A673 (cell line): ENCODE data around the gene PRKG1. TPM values are rescaled to one million over a fixed set of nuclear protein-coding genes. Genes with fewer than 3 reads are reported as not detected.

Source experiments
- BruUV-seq: library from RNA; stranded (reverse); fragments of 400-500 nt; replicated peaks from 2 replicates; lab custom pipeline; 2021; lab: Mats Ljungman, UMichigan
- CTCF ChIA-PET: fragments of 300-600 bp; sonication (Branson Sonifier 250); formaldehyde crosslinking; loops from one replicate; lab custom pipeline; 2022; ENCODE audit warnings: antibody characterized with exemption; lab: Charles Lee
- POLR2A ChIA-PET: fragments of 300-600 bp; sonication (Branson Sonifier 250); formaldehyde crosslinking; loops from one replicate; lab custom pipeline; 2022; ENCODE audit warnings: antibody characterized with exemption; ENCODE audit not compliant: low non-redundant PET; lab: Charles Lee
- DNase-seq: peaks from one replicate; pipeline ENCODE4 v3.0.0-alpha.2; 2015; ENCODE audit warnings: low spot score
- H3K27ac ChIP-seq: fragments of 200-600 bp; sonication (generic); 2 replicates; pipeline ENCODE4 v1.5.1; 2016; ENCODE audit warnings: mixed run types, low read depth, mild to moderate bottlenecking, mixed read lengths, antibody characterized with exemption, low read length; ENCODE audit not compliant: poor library complexity, severe bottlenecking
- H3K27me3 ChIP-seq: fragments of 200-600 bp; sonication (generic); replicated peaks from 2 replicates; pipeline ENCODE4 v1.6.1; 2017; ENCODE audit warnings: mixed run types, low read depth, mild to moderate bottlenecking, mixed read lengths, antibody characterized with exemption, low read length; ENCODE audit not compliant: insufficient read depth, poor library complexity
- H3K36me3 ChIP-seq: fragments of 200-600 bp; sonication (generic); 2 replicates; pipeline ENCODE4 v1.6.1; 2016; ENCODE audit warnings: mixed run types, mild to moderate bottlenecking, mixed read lengths, antibody characterized with exemption, low read length; ENCODE audit not compliant: insufficient read depth, poor library complexity, severe bottlenecking
- H3K4me1 ChIP-seq: fragments of 200-600 bp; sonication (generic); 2 replicates; pipeline ENCODE4 v1.6.1; 2017; ENCODE audit warnings: mixed run types, mild to moderate bottlenecking, mixed read lengths, antibody characterized with exemption, low read length; ENCODE audit not compliant: insufficient read depth, poor library complexity, severe bottlenecking
- H3K4me3 ChIP-seq: fragments of 200-600 bp; sonication (generic); 2 replicates; pipeline ENCODE4 v1.5.1; 2016; ENCODE audit warnings: low read depth, mixed run types, mild to moderate bottlenecking, mixed read lengths, low read length; ENCODE audit not compliant: poor library complexity, severe bottlenecking
- H3K9me3 ChIP-seq: fragments of 200-600 bp; sonication (generic); 2 replicates; pipeline ENCODE4 v1.6.1; 2016; ENCODE audit warnings: mixed run types, low read depth, mild to moderate bottlenecking, mixed read lengths, antibody characterized with exemption, low read length; ENCODE audit not compliant: poor library complexity, severe bottlenecking
- EZH2 ChIP-seq: fragments of 200-600 bp; sonication (generic); IDR thresholded peaks from 2 replicates; pipeline ENCODE4 v1.6.1; 2017; ENCODE audit warnings: borderline replicate concordance, low read depth, mild to moderate bottlenecking, mixed read lengths, antibody characterized with exemption, low read length; ENCODE audit not compliant: poor library complexity, severe bottlenecking
- intact Hi-C: fragments of 100-400 bp; cut with micrococcal nuclease; formaldehyde crosslinking; loops from one replicate; pipeline ENCODE4 v1.10.0; 2022; ENCODE audit not compliant: unreplicated experiment
- total RNA-seq: library from RNA; stranded (reverse); gene quantifications from 2 replicates; pipeline ENCODE4 v1.2.3, GENCODE V29; 2021
- TF ChIP-seq, protein P1 (sequence below): fragments of 300-800, 200-600 bp; sonication (generic); conservative IDR thresholded peaks from 2 replicates; pipeline ENCODE4 v1.5.1; 2017; ENCODE audit warnings: low read depth, mild to moderate bottlenecking, antibody characterized with exemption, low read length, moderate library complexity, mixed read lengths

The PRKG1 gene
- total RNA-seq, 1 experiment from 2014 or later = 0.58 TPM

GRCh38 chr10:51366044-51366443 is 291.8 kb downstream of the PRKG1 start:
- Histone ChIP-seq H3K27me3 (no peaks in the 10 kb centered on the region), H3K4me1 (no peaks in the 10 kb centered on the region), H3K9me3 (no peaks in the 10 kb centered on the region), H3K27ac (no peak overlapping the region), H3K4me3 (no peak overlapping the region), H3K36me3 (no peaks in the 10 kb centered on the region)
- no peak for DNase-seq
- intact Hi-C loops = no loop called here
- BruUV-seq = no TSS peak
- ChIA-PET CTCF (no interaction called here), POLR2A (no interaction called here)
- TF ChIP-seq, protein P1, sequence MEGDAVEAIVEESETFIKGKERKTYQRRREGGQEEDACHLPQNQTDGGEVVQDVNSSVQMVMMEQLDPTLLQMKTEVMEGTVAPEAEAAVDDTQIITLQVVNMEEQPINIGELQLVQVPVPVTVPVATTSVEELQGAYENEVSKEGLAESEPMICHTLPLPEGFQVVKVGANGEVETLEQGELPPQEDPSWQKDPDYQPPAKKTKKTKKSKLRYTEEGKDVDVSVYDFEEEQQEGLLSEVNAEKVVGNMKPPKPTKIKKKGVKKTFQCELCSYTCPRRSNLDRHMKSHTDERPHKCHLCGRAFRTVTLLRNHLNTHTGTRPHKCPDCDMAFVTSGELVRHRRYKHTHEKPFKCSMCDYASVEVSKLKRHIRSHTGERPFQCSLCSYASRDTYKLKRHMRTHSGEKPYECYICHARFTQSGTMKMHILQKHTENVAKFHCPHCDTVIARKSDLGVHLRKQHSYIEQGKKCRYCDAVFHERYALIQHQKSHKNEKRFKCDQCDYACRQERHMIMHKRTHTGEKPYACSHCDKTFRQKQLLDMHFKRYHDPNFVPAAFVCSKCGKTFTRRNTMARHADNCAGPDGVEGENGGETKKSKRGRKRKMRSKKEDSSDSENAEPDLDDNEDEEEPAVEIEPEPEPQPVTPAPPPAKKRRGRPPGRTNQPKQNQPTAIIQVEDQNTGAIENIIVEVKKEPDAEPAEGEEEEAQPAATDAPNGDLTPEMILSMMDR = no peak
- TF ChIP-seq EZH2 = no peak

DNA sequence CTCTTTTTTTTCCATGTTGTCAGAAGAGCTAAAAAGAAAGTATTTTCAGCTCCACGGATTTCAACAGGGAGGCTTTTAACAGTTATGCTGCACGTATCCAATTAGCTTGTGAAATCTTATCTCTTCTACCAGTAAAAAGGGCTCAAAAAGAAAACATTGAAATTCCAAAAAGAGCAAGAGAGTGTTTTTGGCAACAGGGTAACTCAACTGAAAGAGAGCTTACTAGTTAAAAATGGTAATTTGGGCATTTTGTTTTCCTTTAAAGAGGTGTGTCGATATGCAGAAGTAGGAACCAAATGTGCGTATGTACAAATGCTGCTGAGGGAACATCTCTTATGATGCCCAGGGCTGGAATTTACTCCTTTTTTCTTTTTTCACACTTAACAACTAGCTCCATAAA is 292.8 kb downstream of the PRKG1 start:
- BruUV-seq = no TSS peak
- POLR2A ChIA-PET = no interaction called here
- intact Hi-C loops = no loop called here
- Histone ChIP-seq H3K36me3 (no peaks in the 10 kb centered on the region), H3K4me3 (no peak overlapping the region), H3K4me1 (no peaks in the 10 kb centered on the region), H3K27me3 (no peaks in the 10 kb centered on the region), H3K9me3 (no peaks in the 10 kb centered on the region), H3K27ac (no peak overlapping the region)
- CTCF ChIA-PET = no interaction called here
- no peak for DNase-seq
- TF ChIP-seq, protein P1 = no peak
- no peak for TF ChIP-seq EZH2

- no TSS peak for BruUV-seq
- POLR2A ChIA-PET = no interaction called here
These were observed 293.4 kb downstream of the PRKG1 start for GRCh38 chr10:51367694-51368093.

More at GRCh38 chr10:51367694-51368093, 293.4 kb downstream of the PRKG1 start:
- no peaks in the 10 kb centered on the region for H3K27me3 ChIP-seq
- H3K4me1 ChIP-seq = no peaks in the 10 kb centered on the region
- intact Hi-C loops = no loop called here
- no peak for DNase-seq
- no peaks in the 10 kb centered on the region for H3K36me3 ChIP-seq
- H3K4me3 ChIP-seq = no peak overlapping the region
- no peak overlapping the region for H3K27ac ChIP-seq
- CTCF ChIA-PET = no interaction called here
- H3K9me3 ChIP-seq = no peaks in the 10 kb centered on the region
- TF ChIP-seq, protein P1 = no peak
- TF ChIP-seq EZH2 = no peak
